ENCODE data around the gene ADRM1.

Gene ADRM1

DNA sequence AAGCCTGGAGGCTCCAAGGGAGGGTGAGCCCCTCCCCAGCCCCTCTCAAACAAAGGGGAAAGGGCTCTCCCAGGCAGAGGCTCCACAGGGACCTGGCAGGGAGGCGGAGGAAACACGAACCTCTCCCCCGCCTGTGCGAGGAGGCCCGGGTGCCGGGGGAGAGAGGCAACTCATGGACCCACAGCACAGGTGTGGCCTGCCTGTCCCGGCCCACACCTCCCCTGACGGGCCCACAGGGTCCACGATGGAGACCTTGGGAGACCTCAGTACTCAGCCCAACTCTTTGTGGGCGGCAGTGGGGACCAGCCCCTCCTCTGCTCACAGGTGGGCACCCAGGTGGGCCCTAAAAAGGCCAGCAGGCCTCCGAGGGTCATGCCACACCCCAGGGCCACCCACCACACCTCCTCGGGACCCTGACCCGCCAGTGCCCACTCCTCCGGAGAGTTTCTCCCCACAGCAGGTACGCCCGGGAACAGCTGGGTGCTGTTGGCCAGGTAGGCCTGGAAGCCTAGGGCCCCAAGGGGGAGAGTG lies 52.1 kb downstream of the ADRM1 start:
- no peak for DNase-seq (ENCODE audit: low spot score)

DNA sequence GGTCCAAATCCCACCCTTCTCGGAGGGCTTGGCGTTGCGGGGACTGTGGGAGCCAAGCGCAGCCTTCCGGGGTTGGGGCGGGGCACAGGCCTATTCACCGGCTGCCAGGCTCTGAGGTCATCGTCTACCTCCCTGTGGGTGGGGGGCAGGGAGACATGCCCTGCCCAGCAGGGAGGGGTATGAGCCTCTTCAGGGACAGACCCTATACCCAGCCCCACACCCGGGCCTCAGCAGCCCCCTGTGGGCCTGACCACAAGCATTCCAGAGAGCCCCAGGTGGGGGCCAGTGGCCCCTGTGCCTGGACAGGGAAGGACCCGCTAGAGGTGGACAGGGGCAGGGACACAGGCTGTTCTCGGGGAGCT lies 52.7 kb downstream of the ADRM1 start:
- DNase-seq (ENCODE audit: low spot score) = no peak

DNA sequence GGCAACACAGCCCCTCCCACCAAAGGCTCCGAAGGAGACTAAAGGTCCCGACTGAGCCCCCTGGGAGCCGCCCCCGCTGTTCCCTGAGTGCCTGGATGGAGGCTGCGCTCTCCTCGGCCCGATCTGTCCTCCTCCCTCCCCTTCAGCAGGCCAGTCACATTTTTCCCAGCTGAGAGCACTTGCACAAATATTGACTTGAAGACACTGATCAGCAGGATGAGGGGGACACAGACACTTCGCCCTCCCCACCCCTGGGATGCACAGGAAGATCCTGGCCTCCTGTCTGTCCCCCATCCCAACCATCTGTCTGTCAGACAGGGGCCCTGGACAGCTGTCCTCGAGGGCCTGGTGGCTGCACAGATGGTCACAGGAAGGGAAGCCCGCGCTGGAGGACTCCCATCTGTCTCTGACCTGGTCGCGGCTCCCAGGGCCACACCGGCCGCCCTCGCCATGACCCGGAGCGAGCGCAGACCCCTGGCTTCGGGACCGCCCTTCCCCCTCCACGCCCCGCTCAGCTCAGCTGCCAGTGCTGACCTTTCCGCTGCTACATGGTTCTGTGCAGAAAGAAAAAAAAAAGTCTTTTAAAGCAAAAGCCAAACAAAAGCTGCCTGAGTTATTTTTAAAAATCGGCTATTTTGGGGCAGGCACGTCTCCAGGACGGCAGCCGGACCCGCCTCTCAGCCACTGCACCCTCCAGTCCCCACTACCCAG lies 53.2 kb downstream of the ADRM1 start:
- no peak for DNase-seq (ENCODE audit: low spot score)

GRCh38 chr20:62356589-62357186 lies 53.9 kb downstream of the ADRM1 start:
- no peak for DNase-seq (ENCODE audit: low spot score)

DNA sequence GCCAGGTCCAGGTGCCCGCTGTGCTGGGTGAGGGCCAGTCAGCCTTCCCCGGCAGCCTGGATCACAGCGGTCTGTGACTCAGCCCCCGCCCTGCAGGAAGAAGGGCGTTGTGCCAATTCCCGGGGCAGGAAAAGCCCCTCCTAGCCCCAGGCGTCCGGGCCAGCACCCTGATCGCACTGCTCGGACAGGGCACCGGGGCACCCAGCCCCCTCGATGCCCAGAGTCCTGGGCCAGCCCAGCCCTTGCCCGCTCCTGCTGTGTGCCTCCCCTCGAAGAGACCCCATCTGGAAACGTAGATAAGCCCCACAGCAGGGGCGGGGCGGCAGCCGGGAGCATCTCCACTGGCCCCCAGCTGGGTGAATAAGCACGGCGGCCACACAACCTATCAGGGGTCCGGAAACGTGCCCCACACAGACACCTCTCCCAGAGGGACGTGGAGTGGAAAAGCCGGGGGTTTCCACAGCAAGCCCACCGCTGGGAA lies 54.4 kb downstream of the ADRM1 start:
- DNase-seq (ENCODE audit: low spot score) = no peak

DNA sequence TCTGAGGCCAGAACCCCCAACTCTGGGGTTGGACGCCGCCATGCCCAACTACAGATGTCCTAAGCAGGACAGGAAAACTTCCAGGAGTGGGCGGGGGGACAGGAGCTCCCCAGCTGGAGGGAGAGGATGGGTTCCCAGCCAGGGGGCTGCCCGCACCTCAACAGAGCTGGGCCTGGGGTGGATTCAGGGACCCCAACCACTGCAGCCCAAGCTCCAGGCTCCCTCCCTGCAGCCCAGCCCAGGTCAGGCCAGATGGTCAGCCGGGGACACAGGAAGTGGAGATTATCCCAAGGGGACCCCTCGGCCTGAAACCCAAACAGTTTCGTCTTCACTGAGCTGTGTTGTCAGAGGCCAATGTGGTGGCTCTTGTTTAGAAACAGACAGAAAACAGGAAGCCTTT lies 54.9 kb downstream of the ADRM1 start:
- no peak for DNase-seq (ENCODE audit: low spot score)
